ENCODE results near the gene ITGA5.

The ITGA5 gene

GRCh38 chr12:54407183-54407905 is 11.7 kb downstream of the ITGA5 start:
- no peak for DNase-seq

- DNase-seq: no peak
These were observed 13.5 kb downstream of the ITGA5 start for GRCh38 chr12:54405573-54405972.

GRCh38 chr12:54405106-54405505 is 14.0 kb downstream of the ITGA5 start:
- DNase-seq: no peak

DNA sequence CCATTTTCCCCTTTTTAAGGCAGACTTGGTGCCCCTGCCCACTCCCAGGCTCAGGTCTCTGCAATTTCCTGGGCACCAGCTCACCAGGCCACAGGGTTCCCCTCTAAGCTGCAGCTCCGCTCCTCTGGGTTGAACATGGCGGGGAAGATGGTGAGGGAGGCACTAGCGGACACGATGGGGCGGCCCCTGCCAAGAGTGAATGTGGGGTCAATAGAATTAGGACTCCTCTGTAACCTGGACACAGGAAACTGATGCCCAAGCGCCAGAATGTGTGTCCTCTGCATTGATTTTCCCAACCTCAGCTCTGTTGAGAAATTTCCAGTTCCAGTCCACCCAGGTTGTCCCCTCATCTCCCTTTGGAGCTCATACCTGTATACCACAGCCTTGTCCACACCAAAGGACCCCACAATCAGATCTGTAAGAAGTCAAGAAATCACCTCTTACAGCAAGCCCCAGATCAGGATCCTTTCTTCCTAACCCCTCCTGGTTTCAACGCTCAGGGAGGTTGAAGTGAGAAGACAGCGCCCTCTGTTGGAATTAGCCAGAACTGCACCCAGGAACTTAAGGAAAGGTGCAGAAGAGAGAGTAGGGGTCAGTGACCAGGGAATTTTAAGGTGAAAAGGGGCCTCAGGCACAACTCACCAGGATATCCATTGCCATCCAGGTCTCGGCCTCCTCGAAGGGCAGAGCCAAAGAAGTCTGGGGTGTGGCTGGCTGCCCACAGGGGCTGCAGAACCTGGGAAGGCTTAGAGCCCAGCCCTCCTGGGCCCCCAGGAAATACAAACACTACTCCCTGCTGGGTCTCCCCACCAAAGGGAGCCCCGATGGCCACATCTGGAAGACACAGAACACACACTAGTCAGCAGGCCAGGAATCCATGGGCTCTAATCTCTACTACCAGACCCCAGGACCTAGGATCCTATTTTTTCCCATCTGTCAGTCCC is 14.7 kb downstream of the ITGA5 start:
- no peak for DNase-seq

DNA sequence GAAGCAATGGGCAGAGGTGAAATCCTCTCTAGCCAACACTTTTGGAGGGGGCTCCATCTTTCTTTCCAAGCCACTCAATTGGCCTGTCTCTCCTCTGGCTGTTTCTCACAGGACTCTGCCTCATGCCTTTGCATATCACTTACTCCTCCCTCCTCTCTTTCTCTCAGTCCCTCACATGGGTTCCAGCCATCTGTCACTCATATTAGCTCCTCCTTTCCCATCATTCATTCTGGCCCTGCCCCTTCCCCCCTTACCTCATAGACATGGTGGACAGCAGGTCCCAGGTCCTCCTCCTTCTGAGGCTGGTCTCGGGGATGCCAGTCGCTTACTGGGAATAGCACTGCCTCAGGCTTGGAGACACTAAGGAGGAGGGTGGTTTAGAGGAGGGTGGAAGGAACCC is 17.9 kb downstream of the ITGA5 start:
- no peak for DNase-seq

GRCh38 chr12:54398995-54399793 is 19.9 kb downstream of the ITGA5 start:
- DNase-seq: peak; percentile 47

DNA sequence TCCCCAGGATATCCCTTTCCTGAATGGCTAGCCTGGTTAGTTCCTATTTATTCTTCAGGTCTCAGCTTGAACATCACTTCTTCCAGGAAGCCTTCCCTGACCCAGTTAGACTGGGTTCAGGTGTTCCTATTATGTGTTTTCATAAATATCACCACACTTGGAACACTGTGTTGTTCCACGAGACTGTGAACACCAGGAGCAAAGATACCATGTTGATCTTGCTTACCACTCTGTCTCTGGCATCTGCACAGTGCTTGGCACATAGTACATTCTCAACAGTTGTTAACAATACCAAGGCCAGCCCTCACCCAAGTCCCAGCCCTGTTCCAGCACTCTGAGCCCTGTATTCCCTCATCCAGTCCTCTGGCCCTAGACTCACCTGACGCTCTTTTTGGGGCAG is 20.8 kb downstream of the ITGA5 start:
- no peak for DNase-seq

- DNase-seq: no peak
These were observed 21.9 kb downstream of the ITGA5 start for GRCh38 chr12:54397157-54397556.

- DNase-seq: no peak
These were observed 23.5 kb downstream of the ITGA5 start for GRCh38 chr12:54395545-54395944.

- DNase-seq: no peak
These were observed 24.1 kb downstream of the ITGA5 start for GRCh38 chr12:54394986-54395385.

- no peak for DNase-seq
These were observed 24.8 kb downstream of the ITGA5 start for GRCh38 chr12:54394281-54394719.

DNA sequence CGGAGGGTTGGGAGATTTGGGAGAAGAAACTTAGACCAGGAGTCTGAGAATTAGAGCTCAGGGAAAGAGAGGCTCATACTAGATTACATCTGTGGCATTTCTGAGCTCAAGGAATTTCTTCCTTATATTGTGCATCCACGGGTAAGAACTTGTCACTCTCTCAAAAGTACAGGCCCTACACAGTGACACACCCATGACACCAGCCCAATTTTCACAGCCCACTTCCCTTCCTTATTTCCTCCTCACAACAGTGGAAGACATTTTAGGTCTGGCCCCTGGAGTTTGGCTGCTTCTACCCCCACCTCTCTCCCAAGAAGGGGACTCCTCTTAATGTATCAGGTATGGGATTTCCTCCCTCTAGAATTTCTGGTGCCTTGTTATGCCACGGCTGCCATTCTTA is 25.3 kb downstream of the ITGA5 start:
- DNase-seq: no peak

DNA sequence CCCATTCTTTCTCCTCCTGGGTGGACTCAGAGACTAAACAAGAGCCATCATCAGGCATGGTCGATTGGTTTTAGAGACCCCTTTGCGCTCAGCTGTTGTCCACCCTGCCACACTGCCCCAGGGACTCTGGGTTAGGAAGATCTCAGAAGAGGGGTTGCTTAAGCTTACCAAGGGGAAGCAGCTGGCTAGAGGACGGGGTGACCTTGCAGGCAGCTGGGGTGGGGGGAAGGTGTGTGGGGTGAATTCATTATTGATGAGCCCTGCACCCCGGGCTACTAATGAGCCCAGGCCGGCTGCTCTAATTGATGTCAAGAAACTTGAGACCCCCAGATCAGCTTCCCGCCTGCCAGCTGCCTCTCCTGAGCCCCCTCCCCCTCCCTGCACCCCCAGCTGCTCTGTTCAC is 25.9 kb downstream of the ITGA5 start:
- no peak for DNase-seq

GRCh38 chr12:54392485-54393206 is 26.4 kb downstream of the ITGA5 start:
- DNase-seq: no peak

DNA sequence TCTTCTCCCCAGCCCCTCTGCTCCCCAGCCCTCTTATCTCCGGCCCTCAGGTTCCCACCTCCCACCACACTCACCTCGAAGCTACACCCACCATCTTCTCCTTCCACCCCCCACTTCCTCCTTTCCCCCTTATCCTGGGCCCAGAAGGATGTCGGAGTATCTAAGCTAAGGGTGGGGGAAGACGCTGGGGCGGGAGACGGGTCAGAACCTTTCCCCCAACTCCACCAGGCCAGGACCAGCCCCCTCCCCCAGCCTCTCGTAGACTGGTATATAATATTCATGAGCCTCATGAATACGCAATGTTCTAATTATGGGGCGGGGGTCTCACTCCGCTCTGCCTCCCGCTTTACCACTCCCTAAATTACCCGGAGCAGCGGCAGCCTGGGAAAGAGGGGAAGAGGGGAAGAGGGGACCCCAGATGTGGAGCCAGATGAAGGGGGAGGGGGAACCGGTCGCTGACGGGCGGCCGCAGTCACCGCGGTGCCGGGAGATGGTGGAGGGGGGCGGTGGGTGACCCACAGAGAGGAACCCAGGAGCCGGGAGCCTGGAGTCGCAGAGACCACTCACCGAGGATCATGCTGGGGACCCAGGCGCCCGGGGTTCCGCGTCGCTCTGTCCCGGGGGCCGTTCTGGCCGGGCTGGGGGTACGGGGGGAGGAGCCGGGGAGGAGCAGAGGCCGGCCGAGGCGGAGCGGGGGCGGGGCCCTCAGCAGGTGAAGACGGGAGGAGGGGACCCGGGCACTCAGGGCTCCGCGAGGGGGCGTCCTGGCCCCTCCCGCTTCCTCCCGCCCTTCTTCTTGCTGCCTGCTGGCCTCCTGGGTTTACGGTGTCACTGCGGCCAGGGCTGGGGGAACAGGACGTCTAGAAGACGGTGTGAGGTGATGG is 28.2 kb downstream of the ITGA5 start:
- DNase-seq: no peak

DNA sequence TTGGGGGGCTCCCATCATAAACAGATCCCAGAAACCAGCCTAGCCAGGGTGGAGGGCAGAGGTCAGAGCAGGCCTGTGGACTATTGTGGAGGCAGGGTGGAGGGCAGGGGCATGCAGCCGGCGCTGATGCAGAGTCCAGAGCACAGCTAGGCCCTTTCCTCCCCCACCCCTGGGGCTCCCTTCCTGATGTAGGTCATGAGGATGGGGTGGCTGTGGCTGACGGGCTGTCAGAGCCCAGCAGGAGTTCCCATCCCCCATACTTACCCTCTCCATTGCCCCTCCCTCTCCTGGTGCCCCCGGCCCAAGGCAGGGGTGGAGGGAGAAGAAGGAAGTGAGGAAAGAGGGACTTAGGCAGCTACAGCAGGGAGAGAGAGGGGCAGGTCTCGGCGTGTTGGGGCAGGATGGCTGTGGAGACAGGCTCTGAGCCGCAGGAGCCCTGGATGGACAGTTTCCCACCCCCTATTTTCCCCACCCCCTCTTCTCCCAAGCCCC is 28.8 kb downstream of the ITGA5 start:
- DNase-seq: no peak

DNA sequence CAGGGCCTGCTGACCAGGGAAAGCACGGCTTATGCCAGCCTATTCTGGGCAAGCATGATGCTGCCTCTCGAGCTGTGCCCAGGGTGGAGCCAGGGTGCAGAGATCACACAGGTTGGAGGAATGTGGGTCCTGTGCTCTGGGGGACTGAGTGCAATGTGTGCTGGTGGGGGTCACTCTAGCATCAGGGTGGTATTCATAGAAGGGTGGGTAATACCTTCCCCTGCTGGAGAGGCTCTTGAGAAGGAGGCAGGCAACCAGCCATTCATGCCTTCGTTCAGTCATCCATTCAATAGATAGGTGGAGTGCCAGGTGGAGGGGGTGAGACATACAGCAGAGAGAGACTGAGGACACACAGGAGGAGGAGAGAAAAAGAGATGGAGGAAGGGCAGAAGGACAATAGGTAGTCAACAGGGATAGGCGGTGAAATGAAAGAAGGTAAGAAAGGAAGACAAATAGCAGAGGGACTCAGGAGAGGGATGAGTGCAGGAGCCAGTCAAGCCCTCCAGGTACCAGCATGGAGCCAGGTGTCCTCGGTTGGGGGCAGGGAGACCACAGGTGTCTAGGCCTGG is 29.4 kb downstream of the ITGA5 start:
- DNase-seq: no peak

DNA sequence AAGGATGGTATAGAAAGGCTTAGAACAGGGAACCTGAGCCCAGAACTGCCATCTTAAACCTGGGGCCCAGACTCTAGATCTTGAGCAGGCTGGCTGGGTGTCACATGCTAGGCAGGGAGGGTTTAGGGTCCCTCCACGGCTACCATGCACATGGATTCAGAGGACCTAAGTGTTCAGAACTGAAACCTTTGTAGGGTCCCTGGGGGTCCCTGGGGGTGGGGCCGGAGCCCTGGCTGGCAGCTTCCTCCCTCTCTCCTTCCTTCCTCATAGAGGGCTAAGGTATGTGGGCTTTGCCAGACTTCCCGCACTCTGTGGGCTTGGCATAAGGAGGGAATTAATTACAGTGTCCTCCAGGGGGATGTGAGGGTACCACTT is 29.9 kb downstream of the ITGA5 start:
- DNase-seq: no peak

DNA sequence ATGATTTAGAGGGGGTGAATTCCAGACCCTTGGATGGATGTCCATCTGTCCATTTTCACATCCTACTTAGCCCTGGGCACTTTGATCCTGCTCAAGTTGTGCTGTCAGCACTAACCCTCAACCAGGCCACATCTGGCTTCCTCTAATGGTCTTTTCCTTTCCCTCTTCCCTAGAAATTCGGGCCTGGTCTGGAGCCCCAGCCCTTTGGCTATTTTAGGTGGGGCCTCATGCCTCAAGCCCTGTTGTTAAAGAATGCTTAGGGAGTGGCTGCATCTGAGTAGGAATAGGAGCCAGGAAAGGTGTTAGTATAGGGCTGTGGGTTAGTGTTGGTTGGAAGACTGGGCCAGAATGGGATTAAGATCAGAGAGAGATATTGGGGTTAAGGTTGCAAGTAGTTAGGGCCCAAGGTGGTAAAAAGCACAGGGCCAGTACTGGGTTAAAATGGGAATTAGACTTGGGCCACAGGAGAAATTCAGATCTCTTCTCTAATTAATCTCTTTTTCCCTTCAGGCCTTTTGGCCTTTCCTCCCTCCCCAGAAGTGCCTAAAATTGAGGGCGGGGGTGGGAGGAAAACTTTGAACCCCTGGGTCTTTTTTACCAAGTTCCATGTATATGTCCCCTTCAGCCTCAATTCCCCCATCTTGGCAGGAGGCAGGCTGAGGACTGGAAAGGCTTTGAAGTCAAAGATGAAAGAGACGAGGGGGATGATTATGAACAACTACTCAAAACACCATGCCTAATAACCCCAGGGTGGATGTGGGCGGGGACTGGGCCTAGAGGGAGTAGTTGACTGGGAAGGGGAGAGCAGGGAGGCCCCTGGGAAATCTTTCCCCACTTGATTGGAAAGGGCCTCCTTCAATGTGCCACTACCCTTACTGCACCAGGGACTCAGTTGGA is 30.6 kb downstream of the ITGA5 start:
- no peak for DNase-seq

DNA sequence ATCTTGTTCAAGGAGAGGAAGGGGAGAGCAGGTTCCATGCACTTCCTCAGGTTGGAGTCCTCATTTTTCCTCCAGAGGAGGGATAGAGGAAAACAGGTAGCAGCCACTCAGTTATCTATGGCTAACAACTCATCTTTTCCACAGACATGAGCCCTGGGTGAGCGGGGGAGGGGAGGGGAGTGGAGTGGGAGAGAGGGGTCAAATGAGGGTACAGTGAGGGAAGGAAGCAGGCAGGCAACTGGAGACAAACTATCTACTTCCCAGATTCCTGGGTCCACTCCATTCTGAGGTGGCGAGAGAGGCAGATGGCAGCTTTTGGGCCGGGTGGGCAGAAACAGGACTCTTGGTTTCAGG is 32.0 kb downstream of the ITGA5 start:
- no peak for DNase-seq

All from NCI-H187 treated with DMSO at 0.1 percent for 48 hours (cell line).